Body of pancreas (tissue), 4 donors: Measurements from ENCODE around the gene DNM3.

Experiments
- POLR2A ChIP-seq, 3 donors: fragments of 450-650 bp; IDR thresholded peaks; one replicate each; pipeline ENCODE4 v1.6.1; 2016; ENCODE audit warnings: antibody characterized with exemption in 3 of 3, mild to moderate bottlenecking in 2 of 3
- TF ChIP-seq, protein P1 (sequence below), 7 experiments: fragments of 450-650 bp in 4 of 7; fragments of 200-600 bp in 3 of 7; sonication (generic) in 3 of 7; IDR thresholded peaks; one replicate each; pipeline ENCODE4 v1.5.1; 2016 to 2019; ENCODE audit warnings: antibody characterized with exemption in 7 of 7

DNA sequence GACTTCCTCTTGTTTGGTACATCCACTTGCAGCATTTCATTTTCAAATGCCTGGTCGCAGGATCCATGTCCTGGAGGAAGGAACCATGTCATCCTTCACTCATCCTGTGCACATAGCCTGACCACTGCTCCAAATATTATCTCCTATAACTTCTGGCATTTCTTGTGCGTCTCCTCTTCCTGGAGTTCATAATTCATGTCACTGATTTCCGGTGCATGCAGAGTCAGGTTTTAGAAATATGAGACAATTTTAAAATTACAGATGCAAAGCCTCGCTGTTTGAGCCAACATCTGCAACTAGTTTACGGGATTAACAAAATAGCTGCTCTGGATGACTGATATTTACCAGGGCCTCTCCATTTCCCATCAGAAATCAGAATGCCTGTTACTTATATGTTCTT is 268.1 kb downstream of the DNM3 start:
- TF ChIP-seq, protein P1, sequence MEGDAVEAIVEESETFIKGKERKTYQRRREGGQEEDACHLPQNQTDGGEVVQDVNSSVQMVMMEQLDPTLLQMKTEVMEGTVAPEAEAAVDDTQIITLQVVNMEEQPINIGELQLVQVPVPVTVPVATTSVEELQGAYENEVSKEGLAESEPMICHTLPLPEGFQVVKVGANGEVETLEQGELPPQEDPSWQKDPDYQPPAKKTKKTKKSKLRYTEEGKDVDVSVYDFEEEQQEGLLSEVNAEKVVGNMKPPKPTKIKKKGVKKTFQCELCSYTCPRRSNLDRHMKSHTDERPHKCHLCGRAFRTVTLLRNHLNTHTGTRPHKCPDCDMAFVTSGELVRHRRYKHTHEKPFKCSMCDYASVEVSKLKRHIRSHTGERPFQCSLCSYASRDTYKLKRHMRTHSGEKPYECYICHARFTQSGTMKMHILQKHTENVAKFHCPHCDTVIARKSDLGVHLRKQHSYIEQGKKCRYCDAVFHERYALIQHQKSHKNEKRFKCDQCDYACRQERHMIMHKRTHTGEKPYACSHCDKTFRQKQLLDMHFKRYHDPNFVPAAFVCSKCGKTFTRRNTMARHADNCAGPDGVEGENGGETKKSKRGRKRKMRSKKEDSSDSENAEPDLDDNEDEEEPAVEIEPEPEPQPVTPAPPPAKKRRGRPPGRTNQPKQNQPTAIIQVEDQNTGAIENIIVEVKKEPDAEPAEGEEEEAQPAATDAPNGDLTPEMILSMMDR (IDR thresholded peaks at IDR 0.05), result no peak
- no peak for TF ChIP-seq POLR2A (IDR thresholded peaks at IDR 0.05)
